Nephron (organoid): ENCODE results near the gene IDH3G.

Experiments
- H3K27ac Mint-ChIP-seq, 3 experiments: 2 replicates each; pipeline ENCODE4 v1.8.0; 2020; ENCODE audit warnings: mixed read lengths in 3 of 3, mild to moderate bottlenecking in 2 of 3, moderate library complexity in 1 of 3
- H3K27me3 Mint-ChIP-seq: 2 replicates; pipeline ENCODE4 v1.8.0; 2021; ENCODE audit warnings: low read depth, mild to moderate bottlenecking, moderate library complexity, mixed read lengths
- H3K36me3 Mint-ChIP-seq: 2 replicates; pipeline ENCODE4 v1.8.0; 2020; ENCODE audit warnings: low read depth, mixed read lengths
- H3K4me1 Mint-ChIP-seq: 2 replicates; pipeline ENCODE4 v1.8.0; 2020; ENCODE audit warnings: mixed read lengths
- H3K4me3 Mint-ChIP-seq, 3 experiments: 2 replicates each; pipeline ENCODE4 v1.8.0; 2020; ENCODE audit warnings: mild to moderate bottlenecking in 3 of 3, mixed read lengths in 3 of 3, moderate library complexity in 2 of 3
- H3K9me3 Mint-ChIP-seq: 2 replicates; pipeline ENCODE4 v1.8.0; 2020; ENCODE audit warnings: mixed read lengths
- CTCF ChIP-seq, 3 experiments: fragments of 200-600 bp; sonication (generic); IDR thresholded peaks; one replicate each; pipeline ENCODE4 v1.5.0; 2021; ENCODE audit warnings: antibody characterized with exemption in 3 of 3; ENCODE audit not compliant: unreplicated experiment in 3 of 3

The IDH3G gene

GRCh38 chrX:153778684-153779101 lies 15.5 kb downstream of the IDH3G start:
- peaks cover 9% of the 10 kb centered on the region for H3K4me1 Mint-ChIP-seq
- no peak overlapping the region for H3K27ac Mint-ChIP-seq
- no peak overlapping the region for H3K4me3 Mint-ChIP-seq
- peaks cover 5% of the 10 kb centered on the region for H3K9me3 Mint-ChIP-seq
- H3K36me3 Mint-ChIP-seq, result no peaks in the 10 kb centered on the region
- peaks cover 5% of the 10 kb centered on the region for H3K27me3 Mint-ChIP-seq
- no peak for TF ChIP-seq CTCF (IDR thresholded peaks at IDR 0.05; ENCODE audit: unreplicated experiment in 3 of 3)

DNA sequence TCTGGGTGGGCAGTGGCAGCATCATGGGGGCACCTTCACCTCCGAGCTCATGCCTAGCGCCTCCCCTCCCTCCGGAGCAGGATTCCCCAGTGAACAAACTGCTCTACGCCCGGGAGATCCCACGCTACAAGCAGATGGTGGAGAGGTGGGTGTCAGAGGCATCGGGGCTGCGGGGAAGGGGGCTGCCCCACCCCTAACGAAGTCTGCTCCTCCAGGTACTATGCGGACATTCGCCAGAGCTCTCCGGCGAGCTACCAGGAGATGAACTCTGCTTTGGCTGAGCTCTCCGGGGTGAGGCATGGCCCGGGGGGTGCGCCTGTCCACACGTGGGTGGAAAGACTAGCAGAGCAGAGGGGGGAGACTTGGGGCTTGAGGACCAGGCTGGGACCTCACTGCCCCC lies 16.0 kb downstream of the IDH3G start:
- no peak for TF ChIP-seq CTCF (IDR thresholded peaks at IDR 0.05; ENCODE audit: unreplicated experiment in 3 of 3)
- H3K36me3 Mint-ChIP-seq, result no peaks in the 10 kb centered on the region
- H3K27me3 Mint-ChIP-seq, result peaks cover 5% of the 10 kb centered on the region
- H3K4me1 Mint-ChIP-seq, result peaks cover 9% of the 10 kb centered on the region
- no peak overlapping the region for H3K27ac Mint-ChIP-seq
- H3K9me3 Mint-ChIP-seq, result peaks cover 5% of the 10 kb centered on the region
- H3K4me3 Mint-ChIP-seq, result no peak overlapping the region

DNA sequence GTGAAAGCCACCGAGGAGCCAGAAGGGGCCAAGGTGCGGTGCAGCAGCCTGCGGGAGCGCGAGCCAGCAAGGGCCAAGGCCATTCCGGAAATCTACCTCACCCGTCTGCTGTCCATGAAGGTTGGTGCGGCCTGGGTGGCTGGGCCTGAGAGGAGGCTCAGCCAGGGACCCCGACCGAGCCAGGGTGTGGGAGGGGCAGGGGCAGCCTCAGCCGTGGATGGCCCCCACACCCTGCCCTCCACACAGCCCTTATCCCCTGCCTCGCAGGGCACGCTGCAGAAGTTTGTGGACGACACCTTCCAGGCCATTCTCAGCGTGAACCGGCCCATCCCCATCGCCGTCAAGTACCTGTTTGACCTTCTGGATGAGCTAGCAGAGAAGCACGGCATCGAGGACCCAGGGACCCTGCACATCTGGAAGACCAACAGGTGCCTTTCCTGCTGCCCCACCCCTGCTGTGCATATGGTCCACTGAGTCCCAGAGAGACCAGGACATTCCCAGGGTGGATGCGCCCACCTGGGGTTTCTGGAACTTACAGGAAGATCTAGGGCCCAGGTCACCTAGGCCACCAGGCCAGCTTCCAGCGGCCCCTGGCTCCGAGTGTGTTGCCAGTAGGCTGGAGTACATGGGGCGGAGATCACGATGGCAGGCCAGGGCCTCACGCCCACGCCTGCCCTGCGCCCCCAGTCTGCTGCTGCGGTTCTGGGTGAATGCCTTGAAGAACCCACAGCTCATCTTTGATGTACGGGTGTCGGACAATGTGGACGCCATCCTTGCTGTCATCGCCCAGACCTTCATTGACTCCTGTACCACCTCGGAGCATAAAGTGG lies 16.7 kb downstream of the IDH3G start:
- Mint-ChIP-seq H3K9me3 (peaks cover 5% of the 10 kb centered on the region), H3K4me3 (no peak overlapping the region), H3K4me1 (peaks cover 9% of the 10 kb centered on the region), H3K27ac (no peak overlapping the region), H3K27me3 (peaks cover 5% of the 10 kb centered on the region), H3K36me3 (no peaks in the 10 kb centered on the region)
- no peak for TF ChIP-seq CTCF (IDR thresholded peaks at IDR 0.05; ENCODE audit: unreplicated experiment in 3 of 3)

- no peak for TF ChIP-seq CTCF (IDR thresholded peaks at IDR 0.05; ENCODE audit: unreplicated experiment in 3 of 3)
- peaks cover 5% of the 10 kb centered on the region for H3K27me3 Mint-ChIP-seq
- H3K4me1 Mint-ChIP-seq, result peaks cover 9% of the 10 kb centered on the region
- H3K9me3 Mint-ChIP-seq, result peaks cover 5% of the 10 kb centered on the region
- no peak overlapping the region for H3K4me3 Mint-ChIP-seq
- no peaks in the 10 kb centered on the region for H3K36me3 Mint-ChIP-seq
- no peak overlapping the region for H3K27ac Mint-ChIP-seq
These were observed 17.5 kb downstream of the IDH3G start for GRCh38 chrX:153776611-153777045.

DNA sequence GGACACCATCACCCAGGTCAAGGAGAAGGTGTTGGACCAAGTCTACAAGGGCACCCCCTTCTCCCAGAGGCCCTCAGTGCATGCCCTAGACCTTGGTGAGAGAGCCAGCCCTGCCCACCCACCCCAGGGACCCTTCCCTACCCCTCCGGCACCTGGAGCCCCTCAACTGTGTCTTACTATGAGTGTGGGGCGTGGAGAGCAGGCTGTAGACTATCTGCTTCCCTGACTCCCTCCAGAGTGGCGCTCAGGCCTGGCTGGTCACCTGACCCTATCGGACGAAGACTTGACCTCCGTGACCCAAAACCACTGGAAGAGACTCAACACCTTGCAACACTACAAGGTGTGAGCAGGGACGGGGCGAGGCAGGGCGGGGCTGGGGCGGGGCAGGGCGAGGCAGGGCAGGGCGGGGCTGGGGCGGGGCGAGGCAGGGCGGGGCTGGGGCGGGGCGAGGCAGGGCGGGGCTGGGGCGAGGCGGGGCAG lies 18.0 kb downstream of the IDH3G start:
- Mint-ChIP-seq H3K4me3 (no peak overlapping the region), H3K27ac (no peak overlapping the region), H3K36me3 (no peaks in the 10 kb centered on the region), H3K27me3 (peaks cover 5% of the 10 kb centered on the region), H3K4me1 (peaks cover 9% of the 10 kb centered on the region), H3K9me3 (peaks cover 5% of the 10 kb centered on the region)
- no peak for TF ChIP-seq CTCF (IDR thresholded peaks at IDR 0.05; ENCODE audit: unreplicated experiment in 3 of 3)
